ENCODE results near the gene OMA1.

The OMA1 gene

DNA sequence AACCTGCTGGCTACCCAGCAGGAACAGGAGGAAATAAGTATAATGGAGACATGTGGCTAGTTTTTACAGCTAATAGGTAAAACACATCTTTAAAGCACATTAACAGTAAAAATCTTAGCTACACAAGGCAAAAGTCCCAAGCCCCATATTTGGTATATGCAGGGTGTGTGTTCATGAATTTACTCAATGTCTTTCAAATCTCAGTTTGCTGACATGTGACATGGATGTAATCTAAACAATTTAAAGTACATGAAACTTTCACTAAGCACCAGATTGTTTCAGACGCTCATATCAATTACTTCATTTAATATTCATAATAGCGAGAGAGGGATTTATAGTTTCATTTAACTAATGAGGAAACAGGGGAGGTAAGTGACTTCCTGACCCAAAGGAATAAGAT lies 26.6 kb upstream of the OMA1 start:
- TF ChIP-seq, protein P1, sequence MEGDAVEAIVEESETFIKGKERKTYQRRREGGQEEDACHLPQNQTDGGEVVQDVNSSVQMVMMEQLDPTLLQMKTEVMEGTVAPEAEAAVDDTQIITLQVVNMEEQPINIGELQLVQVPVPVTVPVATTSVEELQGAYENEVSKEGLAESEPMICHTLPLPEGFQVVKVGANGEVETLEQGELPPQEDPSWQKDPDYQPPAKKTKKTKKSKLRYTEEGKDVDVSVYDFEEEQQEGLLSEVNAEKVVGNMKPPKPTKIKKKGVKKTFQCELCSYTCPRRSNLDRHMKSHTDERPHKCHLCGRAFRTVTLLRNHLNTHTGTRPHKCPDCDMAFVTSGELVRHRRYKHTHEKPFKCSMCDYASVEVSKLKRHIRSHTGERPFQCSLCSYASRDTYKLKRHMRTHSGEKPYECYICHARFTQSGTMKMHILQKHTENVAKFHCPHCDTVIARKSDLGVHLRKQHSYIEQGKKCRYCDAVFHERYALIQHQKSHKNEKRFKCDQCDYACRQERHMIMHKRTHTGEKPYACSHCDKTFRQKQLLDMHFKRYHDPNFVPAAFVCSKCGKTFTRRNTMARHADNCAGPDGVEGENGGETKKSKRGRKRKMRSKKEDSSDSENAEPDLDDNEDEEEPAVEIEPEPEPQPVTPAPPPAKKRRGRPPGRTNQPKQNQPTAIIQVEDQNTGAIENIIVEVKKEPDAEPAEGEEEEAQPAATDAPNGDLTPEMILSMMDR (conservative IDR thresholded peaks at IDR 0.05): no peak
- no peak for TF ChIP-seq ZFX (IDR thresholded peaks at IDR 0.05)
- H3K27ac ChIP-seq: no peak overlapping the region

DNA sequence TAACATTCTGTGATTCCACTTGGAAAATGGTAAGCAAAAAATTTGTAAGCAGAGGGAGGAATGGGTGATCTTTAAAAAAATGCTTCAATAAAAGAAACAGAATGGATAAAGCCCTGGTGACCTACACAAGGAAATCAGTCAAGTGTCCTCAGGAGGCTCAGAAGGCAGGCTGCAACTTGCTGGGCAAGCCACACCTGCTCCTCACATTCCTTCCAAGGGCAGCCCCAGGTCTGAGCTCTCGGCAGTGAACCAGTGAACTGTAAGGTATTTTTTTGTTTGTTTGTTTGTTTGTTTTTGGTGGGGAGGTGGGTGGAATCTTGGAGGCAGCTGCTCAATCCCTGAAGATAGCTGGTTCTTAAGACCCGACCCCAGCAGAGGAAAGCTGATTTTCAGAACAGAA lies 26.2 kb upstream of the OMA1 start:
- H3K27ac ChIP-seq: no peak overlapping the region
- TF ChIP-seq, protein P1 (conservative IDR thresholded peaks at IDR 0.05): no peak
- no peak for TF ChIP-seq ZFX (IDR thresholded peaks at IDR 0.05)

DNA sequence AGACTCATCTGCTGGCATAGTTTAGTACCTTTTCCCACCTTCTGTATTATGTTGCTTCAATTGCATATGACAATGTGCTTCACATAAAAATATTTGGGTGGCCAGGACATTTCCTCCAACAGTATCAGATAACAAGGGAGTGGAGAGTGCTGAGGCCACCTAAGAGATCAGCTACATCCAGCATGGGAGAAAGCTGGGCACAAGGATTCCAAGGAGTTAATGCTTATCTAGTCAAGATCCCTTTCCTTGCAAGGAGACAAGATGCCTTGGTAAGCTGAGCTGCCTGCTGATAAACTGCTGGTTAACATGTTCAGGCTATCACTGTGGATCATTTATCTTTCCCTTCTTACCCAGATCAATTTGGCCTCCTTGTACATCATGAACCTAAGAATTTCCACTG lies 25.1 kb upstream of the OMA1 start:
- TF ChIP-seq ZFX (IDR thresholded peaks at IDR 0.05): no peak
- TF ChIP-seq, protein P1 (conservative IDR thresholded peaks at IDR 0.05): no peak

DNA sequence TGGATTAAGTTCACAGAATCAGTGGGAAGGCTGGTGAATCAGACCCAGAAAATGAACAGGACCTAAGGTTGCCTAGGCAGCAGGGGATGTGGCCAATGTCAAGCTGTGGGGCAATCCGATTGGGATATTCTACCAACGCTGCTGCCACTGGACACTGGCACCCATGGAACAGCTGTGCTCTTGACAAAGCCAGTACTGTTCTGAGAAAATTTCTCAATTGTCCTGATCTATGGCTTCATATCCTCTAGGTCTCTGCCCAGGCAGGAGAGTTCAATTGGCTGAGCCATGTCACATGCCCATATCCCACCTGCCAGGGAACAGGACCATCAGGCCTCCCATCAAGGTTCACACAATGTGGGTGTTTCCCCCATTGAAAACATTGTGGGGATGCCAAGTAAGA lies 24.3 kb upstream of the OMA1 start:
- no peak overlapping the region for H3K27ac ChIP-seq
- TF ChIP-seq, protein P1 (conservative IDR thresholded peaks at IDR 0.05): no peak
- TF ChIP-seq ZFX (IDR thresholded peaks at IDR 0.05): no peak

More for the DNA sequence above, 25.1 kb upstream of the OMA1 start:
- H3K27ac ChIP-seq: no peak overlapping the region

DNA sequence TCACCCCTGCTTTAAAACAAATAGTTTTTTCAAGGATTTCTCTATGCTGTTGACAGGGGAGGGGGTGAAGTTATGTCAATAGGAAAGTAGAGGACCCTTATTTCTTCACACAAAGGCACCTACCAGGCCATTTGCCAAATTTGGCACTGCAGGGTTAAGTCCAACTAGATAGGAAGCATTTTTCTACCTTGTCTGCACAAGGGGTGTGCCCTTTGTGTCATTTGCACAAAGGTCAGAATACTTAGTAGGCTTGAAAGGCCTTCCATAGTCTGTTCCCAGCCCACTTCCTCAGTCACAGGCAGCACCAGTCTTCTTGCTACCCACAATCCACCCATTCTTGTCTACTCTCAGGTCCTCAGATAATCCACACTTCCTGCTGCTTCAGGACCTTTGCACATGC lies 23.6 kb upstream of the OMA1 start:
- H3K27ac ChIP-seq: no peak overlapping the region
- no peak for TF ChIP-seq ZFX (IDR thresholded peaks at IDR 0.05)
- TF ChIP-seq, protein P1 (conservative IDR thresholded peaks at IDR 0.05): no peak

DNA sequence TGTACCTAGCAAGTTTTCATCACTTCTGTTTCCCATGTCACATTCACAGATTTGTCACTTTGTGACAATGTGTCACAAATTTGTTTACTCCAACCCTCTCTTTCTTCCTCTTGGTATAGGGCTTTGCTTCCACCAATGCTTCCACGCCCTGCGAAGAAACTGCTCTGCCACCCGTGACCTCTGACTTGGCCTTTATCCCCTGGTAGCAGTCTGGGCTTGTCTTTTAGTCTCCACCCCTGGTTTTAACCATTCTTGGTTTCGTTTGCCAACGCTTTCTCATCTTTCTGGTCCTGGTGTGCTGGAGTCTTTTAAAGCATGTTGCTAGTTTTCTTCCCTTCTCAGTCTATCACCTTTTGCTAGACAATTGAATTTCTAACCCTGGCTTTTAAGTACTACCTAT lies 22.4 kb upstream of the OMA1 start:
- no peak for TF ChIP-seq ZFX (IDR thresholded peaks at IDR 0.05)
- TF ChIP-seq, protein P1 (conservative IDR thresholded peaks at IDR 0.05): no peak
- H3K27ac ChIP-seq: no peak overlapping the region

DNA sequence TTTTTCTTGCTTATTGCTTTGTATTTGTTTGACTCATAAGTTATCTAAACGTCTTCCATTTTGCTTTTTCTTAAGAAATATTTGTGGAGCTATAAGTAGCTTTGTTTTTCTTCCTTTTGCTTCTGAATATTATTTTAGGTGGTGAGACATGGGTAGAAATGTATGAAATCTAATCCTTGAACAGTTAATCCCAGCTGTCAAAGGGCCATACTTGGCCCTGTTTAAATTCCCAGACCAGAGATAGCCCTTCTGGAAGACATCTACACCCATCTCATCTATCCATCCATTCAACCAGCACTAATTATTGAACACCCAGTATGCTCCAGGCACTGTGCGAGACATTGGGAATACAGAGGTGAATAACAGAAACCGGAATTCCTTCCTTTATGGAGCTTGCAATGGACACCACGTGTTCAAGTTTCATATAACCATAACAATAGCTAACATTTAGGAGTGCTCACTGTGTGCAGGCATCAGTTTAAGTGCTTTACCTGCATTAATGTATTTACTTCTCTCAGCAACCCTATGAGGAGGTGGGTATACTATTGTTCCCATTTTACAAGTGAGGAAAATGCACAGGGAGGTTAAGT lies 21.8 kb upstream of the OMA1 start:
- TF ChIP-seq, protein P1 (conservative IDR thresholded peaks at IDR 0.05): no peak
- no peak for TF ChIP-seq ZFX (IDR thresholded peaks at IDR 0.05)
- H3K27ac ChIP-seq: no peak overlapping the region

Measured in C4-2B (cell line).